HUES64 (cell line): Measurements from ENCODE around the gene LY86.

Source experiments
- H3K27ac ChIP-seq: 2 replicates; pipeline ENCODE4 v1.7.0; 2013; ENCODE audit warnings: low read depth, low read length, inconsistent platforms
- H3K27me3 ChIP-seq: 2 replicates; pipeline ENCODE4 v1.6.1; 2013; ENCODE audit warnings: mild to moderate bottlenecking, low read length; ENCODE audit not compliant: insufficient read depth
- H3K36me3 ChIP-seq: 2 replicates; pipeline ENCODE4 v1.6.1; 2013; ENCODE audit warnings: mild to moderate bottlenecking, low read length; ENCODE audit not compliant: insufficient read depth
- H3K4me1 ChIP-seq: 2 replicates; pipeline ENCODE4 v1.6.1; 2013; ENCODE audit warnings: mild to moderate bottlenecking, low read length, moderate library complexity; ENCODE audit not compliant: insufficient read depth
- H3K4me3 ChIP-seq: 2 replicates; pipeline ENCODE4 v1.5.1; 2013; ENCODE audit warnings: mild to moderate bottlenecking, low read length, moderate library complexity
- H3K9ac ChIP-seq: 2 replicates; pipeline ENCODE4 v1.6.1; 2013; ENCODE audit warnings: mild to moderate bottlenecking, low read depth, low read length
- H3K9me3 ChIP-seq: 2 replicates; pipeline ENCODE4 v1.6.1; 2013; ENCODE audit warnings: low read depth, low read length; ENCODE audit not compliant: insufficient read depth
- WGBS: fragments of 150-250, 120-280 bp; methylation state at CpG from one replicate; pipeline ENCODE4 v1.1.7; 2013; ENCODE audit warnings: missing lambda C conversion rate; 5-methylcytosine and 5-hydroxymethylcytosine counted together

Gene LY86

DNA sequence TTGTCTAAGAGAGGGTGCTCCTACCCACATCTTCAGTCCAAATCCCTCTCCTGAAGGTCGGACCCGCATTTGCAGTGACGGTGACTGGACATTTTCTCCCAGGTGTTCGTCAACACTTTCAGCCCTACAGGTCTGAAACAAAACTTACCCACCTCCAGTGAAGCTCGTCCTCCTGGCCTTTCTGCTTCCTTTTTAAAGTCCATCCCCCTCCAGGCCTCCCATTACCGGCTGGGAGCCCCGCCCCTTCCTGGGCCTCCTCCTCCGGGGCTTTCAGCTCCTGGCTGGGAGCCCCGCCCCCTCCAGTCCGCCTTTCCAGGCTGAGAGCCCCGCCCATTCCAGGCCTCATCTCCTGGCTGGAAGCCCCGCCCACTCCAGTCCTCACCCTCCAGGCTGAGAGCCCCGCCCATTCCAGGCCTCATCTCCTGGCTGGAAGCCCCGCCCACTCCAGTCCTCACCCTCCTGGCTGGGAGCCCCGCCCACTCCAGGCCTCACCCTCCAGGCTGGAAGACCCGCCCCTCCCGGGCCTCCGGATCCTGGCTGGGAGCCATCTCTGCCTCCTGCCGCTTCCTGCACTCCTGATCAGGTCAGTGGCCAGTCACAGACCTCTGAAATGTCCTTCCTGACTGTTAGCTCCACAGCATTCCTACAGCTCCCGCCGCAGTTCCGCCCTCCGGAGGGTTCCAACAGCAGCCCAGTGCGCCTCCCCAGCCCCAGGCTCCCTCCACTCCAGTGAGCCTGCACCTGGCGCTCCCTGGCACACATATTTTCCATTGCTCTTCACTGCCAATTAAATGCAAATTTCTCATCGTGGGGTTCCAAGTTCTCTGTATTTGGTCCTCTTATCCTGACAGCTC, 98.5 kb downstream of the LY86 start:
- peaks cover 24% of the 10 kb centered on the region for H3K4me1 ChIP-seq
- H3K9ac ChIP-seq = peak overlapping the region; percentile 52
- WGBS = 12% methylated on average over 26 of the region's 26 CpGs
- H3K4me3 ChIP-seq = peak overlapping the region; percentile 59
- 0 out of 2 replicates have a peak, but pooled peaks cover 4% of the 10 kb centered on the region for H3K27me3 ChIP-seq
- H3K9me3 ChIP-seq = peaks cover 5% of the 10 kb centered on the region; the same call in 1 of the 2 replicates
- peak overlapping the region; percentile 78; the same call in 1 of the 2 replicates for H3K27ac ChIP-seq
- no peaks in the 10 kb centered on the region for H3K36me3 ChIP-seq

- Histone ChIP-seq H3K27me3 (0 out of 2 replicates have a peak, but pooled peaks cover 4% of the 10 kb centered on the region), H3K4me3 (peak overlapping the region; percentile 59; the same call in 1 of the 2 replicates), H3K36me3 (no peaks in the 10 kb centered on the region), H3K27ac (no peak overlapping the region), H3K9me3 (peaks cover 5% of the 10 kb centered on the region; the same call in 1 of the 2 replicates), H3K9ac (no peak overlapping the region), H3K4me1 (peaks cover 24% of the 10 kb centered on the region)
- no CpG with 5 or more reads among the region's 1 CpG for WGBS
Measured at GRCh38 chr6:6688283-6688682, 99.8 kb downstream of the LY86 start.

DNA sequence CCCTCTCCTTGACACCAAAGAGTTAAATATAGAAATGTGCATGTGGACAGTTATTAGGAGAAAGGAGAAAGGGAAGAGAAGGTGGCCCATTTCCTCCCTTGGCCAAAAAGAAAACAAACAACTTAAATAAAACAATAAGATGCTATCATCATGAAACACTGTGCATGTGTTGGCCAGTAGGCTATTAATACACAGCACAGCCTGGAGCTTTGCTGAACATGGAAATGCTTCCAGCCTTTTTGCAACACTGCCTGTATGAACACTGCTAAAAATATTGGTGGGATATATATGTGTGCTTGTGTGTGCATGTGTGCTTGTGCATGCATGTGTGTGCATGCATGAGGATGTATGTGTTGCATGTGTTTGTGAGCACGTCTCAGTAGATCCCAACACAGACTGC, 100.4 kb downstream of the LY86 start:
- H3K4me1 ChIP-seq = peaks cover 25% of the 10 kb centered on the region
- 80% methylated on average over 1 of the region's 1 CpG for WGBS
- no peaks in the 10 kb centered on the region for H3K36me3 ChIP-seq
- H3K27me3 ChIP-seq = 0 out of 2 replicates have a peak, but pooled peaks cover 4% of the 10 kb centered on the region
- H3K4me3 ChIP-seq = no peak overlapping the region
- H3K9me3 ChIP-seq = peaks cover 5% of the 10 kb centered on the region; the same call in 1 of the 2 replicates
- no peak overlapping the region for H3K9ac ChIP-seq
- no peak overlapping the region for H3K27ac ChIP-seq

- H3K27me3 ChIP-seq = 0 out of 2 replicates have a peak, but pooled peaks cover 4% of the 10 kb centered on the region
- no peaks in the 10 kb centered on the region for H3K36me3 ChIP-seq
- no peak overlapping the region for H3K4me3 ChIP-seq
- no peak overlapping the region for H3K27ac ChIP-seq
- H3K4me1 ChIP-seq = peaks cover 31% of the 10 kb centered on the region
- no peak overlapping the region for H3K9ac ChIP-seq
- 85% methylated on average over 2 of the region's 2 CpGs for WGBS
- H3K9me3 ChIP-seq = peaks cover 5% of the 10 kb centered on the region; the same call in 1 of the 2 replicates
Measured at GRCh38 chr6:6689400-6690143, 101.1 kb downstream of the LY86 start.

DNA sequence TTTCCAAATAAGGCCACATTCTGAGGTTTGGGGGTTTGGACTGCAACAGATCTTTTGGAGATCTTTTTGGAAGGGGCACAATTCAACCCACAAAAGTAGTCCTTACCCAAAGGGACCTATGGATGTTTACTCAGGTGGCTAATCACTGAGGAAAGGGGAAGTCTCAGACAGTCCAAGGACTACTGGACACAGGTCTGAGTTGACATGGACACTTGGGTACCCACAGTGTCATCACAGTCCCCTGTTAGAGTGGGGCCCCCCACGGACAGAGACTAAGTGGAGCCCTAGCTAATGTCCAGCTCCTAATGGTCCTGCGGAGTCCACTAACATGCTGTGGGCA, 101.6 kb downstream of the LY86 start:
- Histone ChIP-seq H3K27ac (no peak overlapping the region), H3K4me3 (no peak overlapping the region), H3K4me1 (peaks cover 36% of the 10 kb centered on the region), H3K36me3 (no peaks in the 10 kb centered on the region), H3K9me3 (peaks cover 5% of the 10 kb centered on the region; the same call in 1 of the 2 replicates), H3K27me3 (0 out of 2 replicates have a peak, but pooled peaks cover 4% of the 10 kb centered on the region), H3K9ac (no peak overlapping the region)
- WGBS = 91% methylated on average over 2 of the region's 2 CpGs

GRCh38 chr6:6694368-6694780, 105.9 kb downstream of the LY86 start:
- peaks cover 5% of the 10 kb centered on the region; the same call in 1 of the 2 replicates for H3K9me3 ChIP-seq
- H3K4me3 ChIP-seq = no peak overlapping the region
- H3K27ac ChIP-seq = no peak overlapping the region
- H3K4me1 ChIP-seq = peaks cover 38% of the 10 kb centered on the region
- no peak overlapping the region for H3K9ac ChIP-seq
- H3K27me3 ChIP-seq = no peaks in the 10 kb centered on the region
- H3K36me3 ChIP-seq = no peaks in the 10 kb centered on the region
- WGBS = 49% methylated on average over 6 of the region's 6 CpGs

DNA sequence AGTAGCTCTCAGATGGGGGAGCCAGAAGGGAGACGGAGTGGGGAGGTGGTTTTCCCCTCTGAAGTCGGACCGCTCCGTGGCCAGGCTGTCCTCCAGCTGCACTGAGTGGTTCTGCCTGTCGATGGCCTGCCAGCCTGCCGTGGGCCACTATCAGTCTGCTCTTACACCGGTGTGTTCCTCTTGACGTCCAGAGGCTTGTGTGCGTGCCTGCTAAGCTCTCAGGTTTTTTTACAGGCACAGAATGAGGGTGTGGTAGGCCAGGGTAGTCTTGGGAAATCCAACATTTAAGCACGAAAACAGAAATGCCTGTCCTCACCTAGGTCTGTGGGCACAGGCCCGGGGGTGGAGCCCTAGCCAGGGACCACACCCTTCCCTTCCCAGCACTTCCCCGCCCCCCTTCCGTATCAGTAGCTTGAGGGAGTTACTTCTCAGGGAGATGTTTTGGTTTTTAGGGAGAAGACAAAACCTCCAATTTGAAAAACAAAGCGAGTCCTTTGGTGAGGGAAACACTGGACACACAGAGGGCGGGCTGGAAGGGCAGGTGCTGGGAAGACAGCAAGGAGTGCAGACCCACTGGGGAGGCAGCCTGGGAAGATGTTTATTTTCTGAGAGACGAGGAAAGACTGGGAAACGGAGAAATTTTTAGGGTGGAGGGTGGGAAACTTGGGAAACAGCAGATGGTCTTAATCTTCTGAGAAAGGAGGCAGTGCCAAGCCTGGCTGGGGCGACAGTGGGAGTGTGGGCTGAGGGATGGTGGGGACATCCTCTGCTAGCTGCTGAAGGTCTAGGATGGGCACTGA, 106.5 kb downstream of the LY86 start:
- H3K27ac ChIP-seq = peak overlapping the region; percentile 42; the same call in 1 of the 2 replicates
- H3K4me1 ChIP-seq = peaks cover 39% of the 10 kb centered on the region
- no peaks in the 10 kb centered on the region for H3K27me3 ChIP-seq
- H3K36me3 ChIP-seq = no peaks in the 10 kb centered on the region
- H3K9me3 ChIP-seq = peaks cover 5% of the 10 kb centered on the region; the same call in 1 of the 2 replicates
- H3K4me3 ChIP-seq = peak overlapping the region; percentile 28; the same call in 1 of the 2 replicates
- no peak overlapping the region; the same call in 1 of the 2 replicates for H3K9ac ChIP-seq
- WGBS = 32% methylated on average over 16 of the region's 18 CpGs

DNA sequence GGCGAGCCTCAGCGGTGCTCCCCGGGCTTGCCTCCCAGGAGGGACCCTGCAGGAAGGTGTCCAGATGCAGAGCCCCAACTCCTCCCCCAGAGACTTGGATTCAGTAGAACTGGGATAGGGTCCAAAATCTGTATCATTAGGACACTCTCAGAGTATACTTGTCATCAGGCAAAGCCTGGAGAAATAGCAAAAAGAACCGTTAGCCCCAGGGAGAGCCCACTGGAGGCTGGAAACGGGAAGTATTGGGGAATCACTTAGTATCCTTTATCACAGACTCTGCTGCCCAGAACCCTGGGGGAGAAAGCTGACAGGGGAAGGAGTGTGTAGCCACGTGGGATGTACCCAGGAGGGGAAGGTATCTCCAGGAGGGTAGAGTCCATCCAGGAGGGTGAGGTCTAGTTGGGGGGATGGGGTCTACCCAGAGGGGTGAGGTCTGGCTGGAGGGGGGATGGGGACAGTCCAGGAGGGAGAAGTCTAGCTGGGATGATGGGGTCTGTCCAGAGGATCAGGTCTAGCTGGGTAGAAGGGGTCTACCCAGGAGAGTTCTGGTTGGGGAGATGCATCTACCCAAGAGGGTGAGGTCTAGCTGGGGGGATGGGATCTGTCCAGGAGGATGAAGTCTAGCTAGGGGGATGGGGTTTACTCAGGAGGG, 107.2 kb downstream of the LY86 start:
- Histone ChIP-seq H3K27ac (peak overlapping the region; percentile 42; the same call in 1 of the 2 replicates), H3K36me3 (no peaks in the 10 kb centered on the region), H3K27me3 (no peaks in the 10 kb centered on the region), H3K4me1 (peaks cover 43% of the 10 kb centered on the region), H3K9me3 (peaks cover 5% of the 10 kb centered on the region; the same call in 1 of the 2 replicates), H3K4me3 (peak overlapping the region; percentile 28; the same call in 1 of the 2 replicates), H3K9ac (no peak overlapping the region; the same call in 1 of the 2 replicates)
- 48% methylated on average over 6 of the region's 6 CpGs for WGBS

DNA sequence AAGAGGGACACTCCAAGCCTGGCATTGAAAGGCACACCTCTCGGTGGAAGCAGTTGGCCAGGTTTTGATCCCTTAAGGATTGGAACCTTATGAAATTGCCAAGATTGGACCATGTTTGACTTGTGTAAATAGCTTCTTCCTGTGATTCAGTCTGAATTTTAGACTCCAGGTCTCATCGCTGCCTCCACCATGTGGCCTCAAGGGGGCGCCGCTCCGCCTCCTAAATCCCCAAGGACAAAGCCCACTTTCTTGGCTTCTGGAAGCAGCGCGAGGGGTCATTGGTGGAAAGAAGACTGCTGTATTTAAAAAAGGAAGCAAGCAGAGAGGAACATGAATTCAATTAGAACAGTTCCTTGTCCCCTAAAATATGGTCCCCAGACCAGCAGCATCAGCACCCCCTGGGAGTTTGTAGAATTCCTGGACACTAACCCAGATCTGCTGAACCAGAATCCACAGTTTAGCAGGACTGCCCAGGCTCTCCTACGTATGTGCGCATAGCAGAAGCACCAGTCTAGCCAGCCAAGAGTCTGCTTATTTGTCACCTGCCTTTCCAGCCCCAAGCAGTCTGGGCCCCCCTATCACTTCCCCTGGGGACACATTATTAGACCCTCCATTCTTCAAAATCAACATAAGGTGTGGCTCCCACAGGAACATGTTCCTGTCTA, 108.5 kb downstream of the LY86 start:
- Histone ChIP-seq H3K9ac (no peak overlapping the region), H3K27me3 (no peaks in the 10 kb centered on the region), H3K4me3 (no peak overlapping the region), H3K36me3 (no peaks in the 10 kb centered on the region), H3K9me3 (no peaks in the 10 kb centered on the region), H3K4me1 (peaks cover 43% of the 10 kb centered on the region), H3K27ac (no peak overlapping the region)
- WGBS = 28% methylated on average over 9 of the region's 9 CpGs

DNA sequence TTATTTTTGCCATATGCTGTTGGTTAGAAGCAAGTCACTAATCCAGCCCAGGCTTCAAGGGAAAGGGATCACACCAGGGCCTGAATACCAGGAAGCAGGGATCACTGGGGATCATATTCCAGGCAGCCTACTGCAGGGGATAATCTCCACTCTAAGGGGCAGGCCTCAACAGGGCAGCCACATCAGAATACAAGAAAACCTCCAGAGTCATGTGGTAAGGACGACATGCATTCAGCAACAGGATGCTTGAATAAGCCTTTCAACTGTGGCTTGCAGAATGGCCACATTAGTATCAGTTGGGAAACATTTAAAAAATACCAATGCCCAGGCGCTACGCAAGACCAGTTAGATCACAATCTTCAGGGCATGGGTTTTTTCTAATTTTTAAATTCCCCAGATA, 109.1 kb downstream of the LY86 start:
- Histone ChIP-seq H3K27me3 (no peaks in the 10 kb centered on the region), H3K4me1 (peaks cover 43% of the 10 kb centered on the region), H3K9ac (no peak overlapping the region), H3K27ac (no peak overlapping the region), H3K4me3 (no peak overlapping the region), H3K9me3 (no peaks in the 10 kb centered on the region), H3K36me3 (no peaks in the 10 kb centered on the region)
- 83% methylated on average over 3 of the region's 3 CpGs for WGBS
